ENCODE measurements around the gene C16orf92.
A peak's percentile ranks its signal among the peaks of the same experiment; 100 is the strongest.

DNA sequence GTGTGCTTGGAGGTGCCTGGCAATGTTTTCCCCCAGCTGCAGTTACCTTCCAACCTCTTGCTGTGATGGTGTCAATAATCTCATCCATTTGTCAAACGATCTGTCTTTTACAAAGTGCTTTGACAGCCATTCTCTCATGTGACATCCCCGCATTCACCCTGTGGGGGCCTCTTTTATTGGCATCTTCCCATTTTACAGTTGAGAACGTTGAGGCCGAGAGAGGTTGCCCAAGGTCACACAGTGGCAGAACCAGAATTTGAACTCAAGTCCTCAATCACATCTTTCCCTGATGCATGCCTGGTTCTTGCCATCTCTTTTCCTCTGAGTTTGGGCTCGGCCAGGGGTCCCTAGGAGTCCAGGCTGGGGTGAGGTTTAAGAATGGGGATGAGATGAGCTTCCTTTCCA, 47.9 kb upstream of the C16orf92 start:
- no peak for TF ChIP-seq ZNF70 (CRISPR knock-in tag; IDR thresholded peaks at IDR 0.05)
- no peak for TF ChIP-seq ZC3H10 (CRISPR knock-in tag; IDR thresholded peaks at IDR 0.05)
- TF ChIP-seq TOX (CRISPR knock-in tag; IDR thresholded peaks at IDR 0.05; ENCODE audit: borderline replicate concordance): no peak
- TF ChIP-seq ISL1 (CRISPR knock-in tag; IDR thresholded peaks at IDR 0.05): 0 out of 2 replicates have a peak, but pooled peaks have one; percentile 9
